ENCODE measurements around the gene GIT2.

The GIT2 gene

GRCh38 chr12:109888179-109889020 is 107.8 kb downstream of the GIT2 start:
- peak; percentile 96 for DNase-seq

GRCh38 chr12:109885616-109886015 is 110.6 kb downstream of the GIT2 start:
- peak; percentile 16 for DNase-seq

GRCh38 chr12:109883461-109883860 is 112.7 kb downstream of the GIT2 start:
- no peak for DNase-seq

GRCh38 chr12:109881752-109882151 is 114.4 kb downstream of the GIT2 start:
- DNase-seq: no peak

- no peak for DNase-seq
Measured at GRCh38 chr12:109880938-109881337, 115.2 kb downstream of the GIT2 start.

- peak; percentile 86 for DNase-seq
Measured at GRCh38 chr12:109880043-109880931, 115.9 kb downstream of the GIT2 start, which contains the start of gene GLTP. GLTP (minus strand) TSS chr12:109880541; CDS start chr12:109880374, 167 bp downstream.
